IMR-90 (cell line): ENCODE results near the gene MRPL50. TPM values are rescaled to one million over a fixed set of nuclear protein-coding genes. Genes with fewer than 3 reads are reported as not detected.

Experiments used
- ATAC-seq: fragments of 200-7000 bp; cut with Tn5 transposase; 2 replicates; pipeline ENCODE4 v1.9.1; 2020; ENCODE audit warnings: low read depth, mild to moderate bottlenecking, moderate library complexity
- BruUV-seq: library from RNA; stranded (reverse); fragments of 400-500 nt; replicated peaks from 2 replicates; lab custom pipeline; 2021; lab: Mats Ljungman, UMichigan
- CTCF ChIA-PET: fragments of 300-600 bp; formaldehyde crosslinking; extraction: SDS; loops from one replicate; lab custom pipeline; 2021; ENCODE audit warnings: antibody characterized with exemption; lab: Yijun Ruan, JAX
- POLR2A ChIA-PET: fragments of 300-600 bp; sonication (Branson Sonifier 250); formaldehyde crosslinking; loops from one replicate; lab custom pipeline; 2022; ENCODE audit warnings: antibody characterized with exemption; ENCODE audit not compliant: unreplicated experiment; lab: Charles Lee
- DNase-seq: peaks from one replicate; pipeline ENCODE4 v3.0.0; 2013
- H2AFZ ChIP-seq: replicated peaks from 2 replicates; pipeline ENCODE3; 2013; ENCODE audit warnings: low read length, mild to moderate bottlenecking; ENCODE audit not compliant: poor library complexity
- H2AK5ac ChIP-seq: 2 replicates; pipeline ENCODE4 v1.6.1; 2013; ENCODE audit warnings: low read depth, low read length, inconsistent platforms
- H2AK9ac ChIP-seq: replicated peaks from 2 replicates; pipeline ENCODE3; 2013; ENCODE audit warnings: mild to moderate bottlenecking, low read depth, low read length, moderate library complexity; ENCODE audit not compliant: poor library complexity
- H2BK120ac ChIP-seq: 2 replicates; pipeline ENCODE4 v1.6.1; 2013; ENCODE audit warnings: low read depth, low read length, inconsistent platforms
- H2BK15ac ChIP-seq: 3 replicates; pipeline ENCODE4 v1.6.1; 2013; ENCODE audit warnings: low read depth, low read length, inconsistent platforms
- H2BK20ac ChIP-seq: 2 replicates; pipeline ENCODE4 v1.6.1; 2013; ENCODE audit warnings: low read depth, mild to moderate bottlenecking, inconsistent platforms, low read length, moderate library complexity
- H2BK5ac ChIP-seq: 2 replicates; pipeline ENCODE4 v1.6.1; 2013; ENCODE audit warnings: mild to moderate bottlenecking, low read depth, low read length, inconsistent platforms; ENCODE audit not compliant: poor library complexity, severe bottlenecking
- H3K14ac ChIP-seq: replicated peaks from 2 replicates; pipeline ENCODE4 v1.6.1; 2013; ENCODE audit warnings: low read depth, low read length, inconsistent platforms
- H3K18ac ChIP-seq: 2 replicates; pipeline ENCODE4 v1.6.1; 2013; ENCODE audit warnings: low read depth, low read length, control low read depth
- H3K23ac ChIP-seq: 2 replicates; pipeline ENCODE4 v1.6.1; 2013; ENCODE audit warnings: low read depth, low read length, inconsistent platforms
- H3K27ac ChIP-seq: 2 replicates; pipeline ENCODE4 v1.5.1; 2013; ENCODE audit warnings: mild to moderate bottlenecking, control low read depth, low read length; ENCODE audit not compliant: insufficient read depth
- H3K27me3 ChIP-seq: 2 replicates; pipeline ENCODE4 v1.6.1; 2013; ENCODE audit warnings: low read length; ENCODE audit not compliant: control insufficient read depth, insufficient read depth
- H3K36me3 ChIP-seq: 2 replicates; pipeline ENCODE4 v1.6.1; 2013; ENCODE audit warnings: low read length, mixed read lengths; ENCODE audit not compliant: control insufficient read depth, insufficient read depth
- H3K4ac ChIP-seq: 2 replicates; pipeline ENCODE4 v1.6.1; 2013; ENCODE audit warnings: low read depth, low read length, inconsistent platforms
- H3K4me1 ChIP-seq: 2 replicates; pipeline ENCODE4 v1.6.1; 2013; ENCODE audit warnings: low read length, mixed read lengths; ENCODE audit not compliant: control insufficient read depth, insufficient read depth
- H3K4me2 ChIP-seq: 2 replicates; pipeline ENCODE4 v1.6.1; 2013; ENCODE audit warnings: low read depth, mild to moderate bottlenecking, control low read depth, low read length, moderate library complexity
- H3K4me3 ChIP-seq: 2 replicates; pipeline ENCODE4 v1.5.1; 2013; ENCODE audit warnings: low read depth, mild to moderate bottlenecking, control low read depth, low read length, moderate library complexity; ENCODE audit not compliant: insufficient read depth
- H3K56ac ChIP-seq: 2 replicates; pipeline ENCODE4 v1.6.1; 2013; ENCODE audit warnings: low read length, inconsistent platforms; ENCODE audit not compliant: insufficient read depth; ENCODE audit errors: extremely low read depth
- H3K79me1 ChIP-seq, 2 experiments: 2 replicates each; pipeline ENCODE4 v1.6.1; 2013; ENCODE audit warnings: low read length in 2 of 2, inconsistent platforms in 1 of 2, low read depth in 1 of 2
- H3K9ac ChIP-seq: 2 replicates; pipeline ENCODE4 v1.6.1; 2013; ENCODE audit warnings: low read depth, low read length, control low read depth
- H3K9me1 ChIP-seq: 2 replicates; pipeline ENCODE4 v1.6.1; 2013; ENCODE audit warnings: low read length, inconsistent platforms; ENCODE audit not compliant: insufficient read depth
- H3K9me3 ChIP-seq: 2 replicates; pipeline ENCODE4 v1.6.1; 2013; ENCODE audit warnings: low read length; ENCODE audit not compliant: control insufficient read depth, insufficient read depth
- H4K20me1 ChIP-seq: 2 replicates; pipeline ENCODE4 v1.6.1; 2013; ENCODE audit warnings: low read length, inconsistent platforms; ENCODE audit not compliant: insufficient read depth
- H4K5ac ChIP-seq: 2 replicates; pipeline ENCODE4 v1.6.1; 2013; ENCODE audit warnings: mild to moderate bottlenecking, low read depth, low read length, control low read depth
- H4K8ac ChIP-seq, 2 experiments: 2 replicates each; pipeline ENCODE4 v1.6.1; 2013; ENCODE audit warnings: low read depth in 2 of 2, low read length in 2 of 2, control low read depth in 1 of 2, inconsistent platforms in 1 of 2
- H4K91ac ChIP-seq: 2 replicates; pipeline ENCODE4 v1.6.1; 2013; ENCODE audit warnings: low read depth, low read length, inconsistent platforms; ENCODE audit not compliant: insufficient read depth
- CEBPB ChIP-seq: IDR thresholded peaks from 2 replicates; pipeline ENCODE4 v1.6.1; 2012; ENCODE audit warnings: low read depth, low read length, improper control_type of control experiment
- CHD1 ChIP-seq: IDR thresholded peaks from 2 replicates; pipeline ENCODE4 v1.6.1; 2012; ENCODE audit warnings: low read depth, low read length, improper control_type of control experiment
- CTCF ChIP-seq: conservative IDR thresholded peaks from 2 replicates; pipeline ENCODE4 v1.5.1; 2012; ENCODE audit warnings: mild to moderate bottlenecking, low read depth, low read length, improper control_type of control experiment
- MAZ ChIP-seq: IDR thresholded peaks from 2 replicates; pipeline ENCODE4 v1.6.1; 2012; ENCODE audit warnings: low read depth, mild to moderate bottlenecking, low read length, improper control_type of control experiment, moderate library complexity, borderline replicate concordance
- MXI1 ChIP-seq: IDR thresholded peaks from 2 replicates; pipeline ENCODE4 v1.6.1; 2012; ENCODE audit warnings: low read depth, mild to moderate bottlenecking, low read length, moderate library complexity, borderline replicate concordance
- POLR2A ChIP-seq: IDR thresholded peaks from 2 replicates; pipeline ENCODE4 v1.6.1; 2012; ENCODE audit warnings: mild to moderate bottlenecking, low read depth, low read length
- RAD21 ChIP-seq: IDR thresholded peaks from 2 replicates; pipeline ENCODE4 v1.6.1; 2012; ENCODE audit warnings: low read length, improper control_type of control experiment
- RCOR1 ChIP-seq: IDR thresholded peaks from 2 replicates; pipeline ENCODE4 v1.6.1; 2012; ENCODE audit warnings: mild to moderate bottlenecking, low read length, improper control_type of control experiment; ENCODE audit not compliant: insufficient replicate concordance
- RFX5 ChIP-seq: IDR thresholded peaks from 2 replicates; pipeline ENCODE4 v1.8.0; 2012; ENCODE audit warnings: low read depth, mild to moderate bottlenecking, low read length, moderate library complexity
- WGBS, 2 experiments: methylation state at CpG; one replicate each; pipeline versions ENCODE4 v1.1.5 to v1.1.7; 2013; ENCODE audit warnings: missing lambda C conversion rate in 2 of 2; ENCODE audit not compliant: insufficient read length in 1 of 2; ENCODE audit errors: extremely low coverage in 2 of 2; 5-methylcytosine and 5-hydroxymethylcytosine counted together
- dilution Hi-C: fragments of 300-500 bp; cut with HindIII; formaldehyde crosslinking; loops from one replicate; pipeline ENCODE4 v1.14.3; 2018; ENCODE audit warnings: low sequenced_read_pairs; ENCODE audit not compliant: unreplicated experiment
- in situ Hi-C: fragments of 300-500 bp; cut with MboI; formaldehyde crosslinking; loops from 3 replicates; pipeline ENCODE4 v1.14.3; 2019; ENCODE audit warnings: low sequenced_read_pairs, inconsistent platforms, mixed read lengths
- intact Hi-C: fragments of 100-400 bp; cut with micrococcal nuclease; formaldehyde crosslinking; loops from 2 replicates; pipeline ENCODE4 v1.10.0; 2022
- polyA plus RNA-seq, 3 experiments: library from polyadenylated mRNA; depleted of rRNA; stranded (reverse); fragments of >200 nt; gene quantifications; 2 replicates each; pipeline ENCODE4 v1.2.3, GENCODE V29; 2012; ENCODE audit warnings: low replicate concordance in 1 of 3
- total RNA-seq: library from RNA; depleted of rRNA; stranded (reverse); fragments of >200 nt; gene quantifications from 2 replicates; pipeline ENCODE4 v1.2.3, GENCODE V29; 2012

MRPL50 gene
- total and polyA plus RNA-seq, 2 of the 4 experiments (the other 2 are of a cell fraction): 7.5 to 8.6 TPM

GRCh38 chr9:101366038-101366756, 32.2 kb downstream of the MRPL50 start:
- TF ChIP-seq CEBPB (no peak), CHD1 (no peak), RCOR1 (no peak), POLR2A (no peak), MAZ (no peak), RFX5 (no peak), MXI1 (no peak), RAD21 (no peak), CTCF (no peak)
- intact Hi-C loops: no loop called here
- no peak overlapping the region for H2BK120ac ChIP-seq
- H3K4me2 ChIP-seq: no peak overlapping the region
- dilution Hi-C loops: no loop called here
- H3K9ac ChIP-seq: no peak overlapping the region
- H3K9me3 ChIP-seq: no peaks in the 10 kb centered on the region
- no peak overlapping the region for H3K56ac ChIP-seq
- H2BK15ac ChIP-seq: no peak overlapping the region
- no CpG with 5 or more reads among the region's 5 CpGs for WGBS, 2 experiments
- no peak overlapping the region for H2AK5ac ChIP-seq
- in situ Hi-C loops: no loop called here
- no peak overlapping the region for H2AFZ ChIP-seq
- H3K18ac ChIP-seq: no peak overlapping the region
- H3K4me3 ChIP-seq: no peak overlapping the region
- H4K8ac ChIP-seq: no peak overlapping the region
- H2BK20ac ChIP-seq: no peak overlapping the region
- no peak overlapping the region for H3K4ac ChIP-seq
- no peak overlapping the region for H3K23ac ChIP-seq
- H4K20me1 ChIP-seq: no peaks in the 10 kb centered on the region
- H2BK5ac ChIP-seq: no peak overlapping the region
- no peak for ATAC-seq
- no TSS peak for BruUV-seq
- DNase-seq: no peak
- POLR2A ChIA-PET: no interaction called here
- CTCF ChIA-PET: interaction anchor here (0.6 kb wide), 1 partner anchor 201 kb away, joined by 3 read pairs; no protein-coding TSS in a partner anchor
- no peaks in the 10 kb centered on the region for H3K36me3 ChIP-seq
- no peak overlapping the region for H4K5ac ChIP-seq
- no peaks in the 10 kb centered on the region for H3K4me1 ChIP-seq
- H3K9me1 ChIP-seq: no peaks in the 10 kb centered on the region
- H4K91ac ChIP-seq: no peak overlapping the region
- H3K27me3 ChIP-seq: no peaks in the 10 kb centered on the region
- H3K79me1 ChIP-seq: no peaks in the 10 kb centered on the region
- H3K14ac ChIP-seq: no peak overlapping the region
- no peak overlapping the region for H3K27ac ChIP-seq
- no peak overlapping the region for H2AK9ac ChIP-seq
